Measurements from ENCODE around the gene NAALADL2. TPM values are rescaled to one million over a fixed set of nuclear protein-coding genes. Genes with fewer than 3 reads are reported as not detected.

NAALADL2 gene
- total RNA-seq, 2 donors from 2014 or later = 8.5 to 24.3 TPM

- Histone ChIP-seq H3K27ac (no peak overlapping the region), H3K36me3 (no peaks in the 10 kb centered on the region), H3K27me3 (no peaks in the 10 kb centered on the region), H3K9me3 (no peaks in the 10 kb centered on the region), H3K4me3 (no peak overlapping the region), H3K9ac (ENCODE audit: low read depth in 2 of 2, low read length in 2 of 2) (no peak overlapping the region), H3K4me1 (no peaks in the 10 kb centered on the region)
- DNase-seq = no peak
- no peak for TF ChIP-seq CTCF (IDR thresholded peaks at IDR 0.05)
- intact Hi-C loops (cut with DNase I) = no loop called here
Observed at GRCh38 chr3:174857301-174857700, 1.8 kb upstream of the NAALADL2 start.

- H3K27ac ChIP-seq = no peak overlapping the region
- H3K4me3 ChIP-seq = no peak overlapping the region
- H3K9ac ChIP-seq (ENCODE audit: low read depth in 2 of 2, low read length in 2 of 2) = no peak overlapping the region
- intact Hi-C loops (cut with DNase I) = no loop called here
- H3K36me3 ChIP-seq = no peaks in the 10 kb centered on the region
- TF ChIP-seq CTCF (IDR thresholded peaks at IDR 0.05) = no peak
- DNase-seq = no peak
- H3K9me3 ChIP-seq = no peaks in the 10 kb centered on the region
- no peaks in the 10 kb centered on the region for H3K27me3 ChIP-seq
- no peaks in the 10 kb centered on the region for H3K4me1 ChIP-seq
Observed at GRCh38 chr3:174858353-174858752, 781 bp upstream of the NAALADL2 start.

- Histone ChIP-seq H3K36me3 (no peaks in the 10 kb centered on the region), H3K27ac (peak overlapping the region; percentile 81), H3K9me3 (no peaks in the 10 kb centered on the region), H3K4me3 (no peak overlapping the region), H3K27me3 (no peaks in the 10 kb centered on the region), H3K9ac (ENCODE audit: low read depth in 2 of 2, low read length in 2 of 2) (peak overlapping the region in 1 of 2 donors; percentile 65), H3K4me1 (no peaks in the 10 kb centered on the region)
- intact Hi-C loops (cut with DNase I) = no loop called here
- TF ChIP-seq CTCF (IDR thresholded peaks at IDR 0.05) = no peak
- DNase-seq = no peak
Observed at GRCh38 chr3:174859756-174860155, 622 bp downstream of the NAALADL2 start.

DNA sequence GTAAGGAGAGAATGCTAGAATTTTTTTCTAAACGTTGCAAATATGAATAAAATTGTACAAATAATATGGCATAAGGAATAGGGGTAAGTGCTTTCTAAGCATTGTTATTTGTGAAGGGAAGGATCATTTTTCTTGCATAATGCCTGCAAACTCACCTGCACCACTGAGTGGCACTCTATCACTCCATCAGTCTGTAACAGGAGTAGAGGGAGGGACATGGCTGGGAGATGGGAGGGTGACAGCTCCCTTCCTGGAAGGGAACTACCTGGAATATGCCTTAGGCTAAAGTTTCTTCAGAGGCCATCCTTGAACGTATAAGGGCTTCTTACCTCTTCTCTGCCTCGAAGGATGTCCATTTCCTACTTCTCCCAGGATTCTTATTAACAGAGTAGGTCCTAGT, 3.0 kb downstream of the NAALADL2 start:
- no peaks in the 10 kb centered on the region for H3K9me3 ChIP-seq
- H3K27me3 ChIP-seq = no peaks in the 10 kb centered on the region
- peak; percentile 31 for TF ChIP-seq CTCF (IDR thresholded peaks at IDR 0.05)
- H3K36me3 ChIP-seq = no peaks in the 10 kb centered on the region
- no peak overlapping the region for H3K4me3 ChIP-seq
- intact Hi-C loops (cut with DNase I) = no loop called here
- H3K4me1 ChIP-seq = no peaks in the 10 kb centered on the region
- no peak overlapping the region for H3K27ac ChIP-seq
- H3K9ac ChIP-seq (ENCODE audit: low read depth in 2 of 2, low read length in 2 of 2) = no peak overlapping the region
- peak; percentile 64 for DNase-seq

DNA sequence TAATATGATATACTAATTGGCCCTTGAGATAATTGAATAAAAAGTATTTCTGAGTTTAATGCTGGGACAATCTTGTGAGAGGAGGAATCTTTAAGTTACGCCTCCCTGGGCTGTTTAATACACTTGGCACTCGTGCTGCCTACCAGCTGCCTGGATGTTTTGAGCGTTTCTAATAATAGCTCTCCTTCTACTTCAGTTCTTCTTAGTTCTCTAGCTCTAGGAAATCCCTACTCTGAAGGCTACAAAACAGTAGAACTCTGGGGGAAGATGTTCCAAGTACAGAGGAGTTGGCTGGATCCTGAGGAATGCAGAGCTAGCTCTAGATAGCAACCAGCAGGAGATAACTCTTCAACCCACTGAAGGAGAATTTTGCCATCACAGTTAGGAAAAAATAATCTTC, 3.5 kb downstream of the NAALADL2 start:
- H3K27me3 ChIP-seq = no peaks in the 10 kb centered on the region
- no peaks in the 10 kb centered on the region for H3K36me3 ChIP-seq
- intact Hi-C loops (cut with DNase I) = no loop called here
- no peak overlapping the region for H3K4me3 ChIP-seq
- H3K9ac ChIP-seq (ENCODE audit: low read depth in 2 of 2, low read length in 2 of 2) = no peak overlapping the region
- no peak for TF ChIP-seq CTCF (IDR thresholded peaks at IDR 0.05)
- no peak for DNase-seq
- H3K4me1 ChIP-seq = no peaks in the 10 kb centered on the region
- no peaks in the 10 kb centered on the region for H3K9me3 ChIP-seq
- no peak overlapping the region for H3K27ac ChIP-seq

- Histone ChIP-seq H3K9me3 (no peaks in the 10 kb centered on the region), H3K27me3 (no peaks in the 10 kb centered on the region), H3K4me3 (no peak overlapping the region), H3K4me1 (no peaks in the 10 kb centered on the region), H3K9ac (ENCODE audit: low read depth in 2 of 2, low read length in 2 of 2) (no peak overlapping the region), H3K36me3 (no peaks in the 10 kb centered on the region), H3K27ac (no peak overlapping the region)
- no peak for TF ChIP-seq CTCF (IDR thresholded peaks at IDR 0.05)
- DNase-seq = no peak
- intact Hi-C loops (cut with DNase I) = no loop called here
Observed at GRCh38 chr3:174863488-174863887, 4.4 kb downstream of the NAALADL2 start.
